ENCODE data around the gene KRT3.

Gene KRT3

DNA sequence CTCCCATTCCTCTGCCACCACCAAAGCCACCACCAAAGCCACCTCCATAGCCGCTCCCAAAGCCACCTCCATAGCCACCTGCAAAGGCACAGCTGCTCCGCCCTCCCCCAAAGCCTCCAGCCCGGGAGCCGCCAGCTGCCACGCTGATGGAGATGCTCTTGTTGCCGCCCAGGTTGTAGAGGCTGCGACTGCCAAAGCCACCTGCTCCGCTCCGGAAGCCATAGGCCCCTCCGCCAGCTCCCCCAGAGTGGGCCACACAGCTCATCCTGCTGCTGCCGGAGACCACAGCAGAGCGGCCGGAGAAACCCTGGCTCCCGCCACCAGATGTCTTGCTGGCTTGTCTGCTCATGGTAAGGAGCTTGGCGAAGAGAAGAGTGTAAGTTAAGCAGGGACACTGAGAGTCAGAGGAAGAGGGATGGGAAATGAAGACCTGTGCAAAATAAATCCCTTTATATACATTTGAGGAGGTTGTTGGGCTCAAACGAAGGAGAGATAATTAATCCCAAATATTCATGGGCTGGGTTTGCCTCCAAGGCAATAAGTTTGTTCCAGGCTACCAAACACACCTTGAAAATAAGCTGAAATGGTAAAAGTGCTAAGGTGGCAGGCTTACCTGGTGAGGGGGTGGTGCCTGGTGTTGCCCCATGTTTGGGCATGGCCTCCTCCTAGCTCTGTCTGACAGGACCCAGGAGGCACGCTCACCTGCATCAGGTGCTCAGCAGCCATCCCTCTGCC is at the start of gene KRT3:
TSS of gene KRT3 (minus strand) at position 424 of the 735 bp plus-strand sequence. CDS start at position 349, 75 bp downstream.
- DNase-seq: no peak

GRCh38 chr12:52844386-52844785 is 48.5 kb upstream of the KRT3 start:
- DNase-seq: no peak

DNA sequence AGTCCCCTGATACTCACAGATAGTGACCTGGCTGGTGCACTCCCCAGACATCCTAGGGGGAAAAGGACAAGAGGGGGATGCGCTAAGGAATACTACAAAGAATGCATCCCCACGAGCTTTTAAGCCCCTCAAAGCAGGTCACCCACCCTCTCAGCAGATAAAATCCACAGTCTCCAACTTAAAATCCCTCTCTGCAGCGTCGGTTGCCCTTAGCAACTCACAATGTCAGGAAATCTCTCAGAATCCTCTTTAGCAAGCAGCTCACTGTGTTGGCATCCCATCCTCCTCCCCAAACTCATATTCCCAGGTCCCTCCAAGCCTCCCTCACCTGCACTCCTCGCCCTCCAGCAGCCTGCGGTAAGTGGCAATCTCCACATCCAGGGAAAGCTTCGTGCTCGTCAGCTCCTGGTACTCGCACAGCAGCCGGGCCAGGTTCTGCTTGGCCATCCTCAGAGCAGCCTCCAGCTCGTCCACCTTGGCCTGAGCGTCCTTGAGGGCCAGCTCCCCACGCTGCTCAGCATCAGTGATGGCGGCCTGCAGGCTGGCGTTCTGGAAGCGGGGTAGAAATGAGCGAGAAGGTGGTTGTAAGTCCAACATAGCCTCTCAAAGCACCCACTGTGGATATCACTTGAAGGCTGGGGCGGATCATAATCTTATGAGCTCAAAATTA is 43.7 kb upstream of the KRT3 start:
- no peak for DNase-seq

- DNase-seq: no peak
These were observed 42.9 kb upstream of the KRT3 start for GRCh38 chr12:52838609-52839435.

- no peak for DNase-seq
These were observed 42.1 kb upstream of the KRT3 start for GRCh38 chr12:52837781-52838608.

DNA sequence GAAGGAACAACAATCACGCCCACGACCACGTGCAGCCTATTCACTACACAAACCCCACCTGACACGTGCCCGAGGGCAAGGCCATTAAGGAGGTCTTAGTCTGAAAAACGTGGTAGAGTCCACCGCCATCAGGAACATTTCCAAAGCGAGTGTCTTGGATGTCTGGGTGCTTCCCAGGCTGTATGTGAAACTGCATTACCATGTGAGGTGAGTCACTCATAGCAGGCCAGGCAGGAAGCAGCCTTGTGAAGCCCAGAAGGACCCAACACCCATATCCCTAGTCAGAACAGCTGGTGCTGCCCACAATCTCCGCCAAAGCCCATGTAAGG is 41.5 kb upstream of the KRT3 start:
- DNase-seq: no peak

DNA sequence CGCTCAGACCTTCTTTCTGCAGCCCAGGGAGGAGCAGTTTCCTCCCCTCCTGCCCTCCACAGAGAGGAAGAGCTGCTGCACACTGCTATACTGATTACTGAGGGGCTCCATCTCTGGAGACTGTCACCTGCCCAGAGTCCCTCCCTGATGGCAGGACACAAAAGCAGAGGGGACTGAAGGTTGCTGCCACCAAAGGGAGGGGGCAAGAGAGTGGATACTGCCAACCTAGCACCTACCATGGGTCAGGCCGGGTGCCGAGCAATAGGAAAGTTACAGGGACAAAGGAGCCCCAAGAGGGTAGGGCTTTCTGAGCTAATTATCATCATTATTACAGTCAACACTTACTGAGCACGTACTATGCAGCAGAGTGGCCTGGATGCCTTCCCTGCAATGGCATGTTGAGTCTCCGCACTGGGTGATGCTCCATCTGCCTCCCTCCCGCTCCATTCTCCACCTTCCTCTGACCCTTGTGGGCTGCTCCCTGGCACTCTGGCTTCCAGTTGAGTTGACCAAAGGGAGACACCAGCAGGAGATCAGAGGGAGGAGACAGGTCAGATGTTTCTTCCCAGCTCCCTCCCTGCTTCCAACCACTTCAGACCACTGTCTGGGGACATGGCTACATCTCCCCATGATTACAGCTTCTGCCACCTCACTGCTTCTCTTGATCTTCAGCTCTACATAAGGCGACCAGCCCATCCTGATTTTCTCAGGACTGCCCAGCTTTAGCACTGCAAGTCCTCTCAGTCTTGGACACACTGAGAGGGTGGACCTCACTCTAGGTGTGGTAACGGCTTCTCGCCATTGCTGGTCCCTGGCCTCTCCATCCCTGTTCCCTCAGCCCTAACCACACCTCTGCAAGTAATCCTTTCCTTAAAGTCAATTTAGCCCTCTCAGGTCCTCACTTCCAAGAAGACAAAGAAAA is 40.8 kb upstream of the KRT3 start:
- DNase-seq: no peak

GRCh38 chr12:52836042-52836466 is 40.1 kb upstream of the KRT3 start:
- no peak for DNase-seq

DNA sequence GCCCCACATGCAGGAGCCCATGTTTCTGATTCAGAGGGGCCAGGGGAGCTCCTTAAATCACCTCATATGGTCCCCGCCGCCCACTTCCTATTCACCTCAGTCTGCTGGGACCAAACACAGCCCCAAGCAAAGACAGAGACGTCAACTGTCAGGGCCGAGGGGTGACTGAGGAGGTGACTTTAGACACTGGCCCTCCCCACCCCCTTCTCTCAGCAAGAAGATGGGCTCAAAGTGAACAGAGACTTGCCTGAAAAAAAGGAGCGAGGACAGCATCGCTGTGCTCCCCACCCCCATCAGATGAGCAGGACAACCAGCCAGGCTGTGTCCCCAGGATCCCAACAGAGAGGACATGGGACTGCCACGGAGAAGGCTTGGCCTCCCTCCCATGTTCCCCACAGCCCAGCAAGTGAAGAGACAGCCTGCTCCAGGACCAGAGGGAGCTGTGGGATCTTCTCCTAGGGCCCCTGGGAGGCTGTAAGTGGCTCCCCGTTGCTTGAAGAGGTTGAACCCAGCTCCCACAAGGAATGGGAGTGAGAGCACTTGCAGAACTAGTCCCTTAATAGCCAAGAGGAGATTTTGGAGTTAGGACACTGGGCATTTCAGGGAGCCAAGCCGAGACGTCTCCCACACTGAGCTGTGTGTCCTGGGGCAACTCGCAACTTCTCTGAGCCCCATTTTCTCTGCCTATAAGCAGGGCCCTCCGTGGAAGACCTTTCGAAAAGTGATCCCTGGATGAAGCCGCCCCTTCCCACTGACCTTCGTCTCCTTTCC is 39.5 kb upstream of the KRT3 start:
- no peak for DNase-seq

DNA sequence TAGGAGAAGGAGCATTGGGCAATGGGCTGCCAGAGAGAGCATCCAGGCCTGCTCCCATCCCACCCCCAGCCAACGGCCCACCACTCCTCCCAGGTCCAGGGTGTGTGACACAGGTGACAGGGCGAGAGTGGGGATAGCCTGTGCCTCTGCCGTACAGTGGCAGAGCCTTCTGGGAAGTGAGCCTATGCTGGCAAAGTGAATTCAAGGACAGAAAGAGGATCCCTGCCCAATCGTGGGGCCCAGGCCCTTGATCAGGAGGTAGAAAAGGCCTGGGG is 38.7 kb upstream of the KRT3 start:
- no peak for DNase-seq

GRCh38 chr12:52833922-52834726 is 38.2 kb upstream of the KRT3 start, which contains the start of gene KRT79:
TSS of gene KRT79 (minus strand) at chr12:52834311. CDS start at chr12:52834260, 51 bp downstream.
- no peak for DNase-seq

- no peak for DNase-seq
These were observed 37.3 kb upstream of the KRT3 start for GRCh38 chr12:52832985-52833905.

DNA sequence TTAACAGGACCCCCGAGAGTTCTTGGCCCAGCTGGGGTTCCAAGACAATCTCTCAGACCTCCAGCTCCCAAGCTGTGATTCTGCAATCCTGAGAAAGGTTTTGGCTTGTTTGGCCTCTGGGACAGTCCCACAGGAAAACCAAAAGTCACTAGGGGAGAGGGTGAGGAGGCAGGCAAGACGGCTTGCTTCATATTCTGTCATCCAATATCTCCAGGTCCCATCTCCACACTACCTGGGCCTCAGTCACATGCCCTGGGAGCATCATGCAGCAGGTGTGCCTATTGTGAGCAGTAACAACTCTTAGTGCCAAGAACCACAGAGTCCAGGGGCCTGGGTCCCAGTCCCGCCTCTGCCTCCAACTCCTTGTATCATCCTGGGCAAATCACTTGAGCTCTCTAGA is 36.5 kb upstream of the KRT3 start:
- no peak for DNase-seq

GRCh38 chr12:52831251-52831650 is 35.3 kb upstream of the KRT3 start:
- no peak for DNase-seq

DNA sequence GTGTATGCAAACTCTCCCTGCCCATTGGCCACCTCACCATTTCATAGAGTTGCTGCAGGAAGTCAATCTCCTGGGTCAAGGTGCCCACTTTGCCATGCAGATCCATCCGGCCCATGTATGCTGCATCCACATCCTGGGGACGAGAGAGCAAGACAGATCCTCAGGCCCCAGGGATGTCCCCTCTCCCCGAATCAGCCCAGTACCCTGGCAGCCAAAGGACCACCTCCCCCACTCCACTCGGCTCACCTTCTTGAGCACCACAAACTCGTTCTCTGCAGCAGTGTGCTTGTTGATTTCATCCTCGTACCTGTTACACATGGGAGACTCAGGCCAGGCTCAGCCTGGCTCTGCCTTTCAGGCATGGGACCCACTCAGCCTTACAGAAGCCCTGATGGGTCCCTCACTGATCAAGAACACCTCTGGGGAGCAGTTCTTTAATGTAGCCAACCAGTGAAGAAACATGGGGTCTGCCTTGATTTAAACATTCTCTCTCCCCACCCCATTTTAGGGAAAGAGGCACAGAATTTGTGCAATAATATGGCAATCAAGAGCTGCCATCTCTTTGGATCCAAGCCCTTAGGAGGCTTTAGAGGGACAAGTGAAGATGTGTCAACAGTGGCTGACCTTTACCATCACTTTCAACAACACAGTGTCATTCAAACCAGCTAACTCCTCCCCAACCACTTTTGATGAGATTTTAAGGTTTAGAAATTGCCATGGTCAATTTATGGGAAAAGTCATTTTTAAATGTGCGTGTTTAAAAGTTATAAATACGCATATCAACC is 34.3 kb upstream of the KRT3 start:
- no peak for DNase-seq

- DNase-seq: no peak
These were observed 32.7 kb upstream of the KRT3 start for GRCh38 chr12:52828591-52829021.

- DNase-seq: no peak
These were observed 32.2 kb upstream of the KRT3 start for GRCh38 chr12:52828156-52828555.

DNA sequence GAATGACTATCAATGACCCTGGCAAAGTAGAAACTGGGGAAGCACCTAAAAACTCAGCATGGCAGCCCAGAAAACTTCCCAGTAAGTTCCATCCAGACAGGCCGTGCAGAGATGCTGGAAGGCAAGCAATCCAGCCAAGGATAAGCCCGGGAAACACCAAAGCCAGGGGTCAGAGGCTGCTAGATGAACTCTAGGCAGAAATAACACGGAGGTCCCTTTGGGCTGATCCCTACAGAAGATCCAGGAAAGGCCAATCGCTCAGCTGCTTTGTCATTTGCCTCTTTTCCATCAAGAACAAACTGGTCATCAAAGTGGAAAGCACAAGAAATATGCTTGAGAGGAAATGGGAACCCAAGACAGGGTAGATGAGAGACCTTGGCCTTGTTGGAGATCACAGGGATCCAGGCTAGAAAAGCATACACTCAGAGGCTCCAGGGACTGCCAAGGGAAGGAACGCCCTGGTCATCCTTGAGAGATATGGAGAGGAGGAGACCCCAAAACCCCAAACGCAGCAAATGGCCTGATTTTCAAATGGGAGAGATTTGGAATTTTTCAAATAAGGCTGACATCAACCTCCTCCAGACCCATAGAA is 31.7 kb upstream of the KRT3 start:
- DNase-seq: no peak

All from NCI-H1092 (cell line).